ENCODE measurements around the gene ZIC5. TPM values are rescaled to one million over a fixed set of nuclear protein-coding genes. Genes with fewer than 3 reads are reported as not detected.

ZIC5 gene
- total and polyA plus RNA-seq, 2 of the 4 experiments (the other 2 are of a cell fraction), result not detected

- H3K4ac ChIP-seq (ENCODE audit: low read depth, low read length), result no peak overlapping the region
- H2AK5ac ChIP-seq (ENCODE audit: low read depth, low read length), result no peak overlapping the region
- no peak for TF ChIP-seq SMC3 (IDR thresholded peaks at IDR 0.05; ENCODE audit: low read depth, low read length)
- TF ChIP-seq CHD1 (IDR thresholded peaks at IDR 0.05; ENCODE audit: low read depth, low read length), result no peak
- TF ChIP-seq CEBPB (IDR thresholded peaks at IDR 0.05; ENCODE audit: low read depth, low read length), result no peak
- TF ChIP-seq FOS (IDR thresholded peaks at IDR 0.05; ENCODE audit: low read depth, low read length), result no peak
- no peak for TF ChIP-seq BHLHE40 (IDR thresholded peaks at IDR 0.05; ENCODE audit: low read depth, low read length)
- no peak for TF ChIP-seq MAZ (IDR thresholded peaks at IDR 0.05; ENCODE audit: borderline replicate concordance, low read depth, low read length)
- TF ChIP-seq MAFK (IDR thresholded peaks at IDR 0.05; ENCODE audit: low read depth, low read length), result no peak
- TF ChIP-seq CTCF (conservative IDR thresholded peaks at IDR 0.05; ENCODE audit: low read depth, low read length), result no peak
- no peak for TF ChIP-seq RCOR1 (IDR thresholded peaks at IDR 0.05; ENCODE audit: insufficient replicate concordance, low read length)
- CTCF ChIA-PET, result no interaction called here
- H3K36me3 ChIP-seq (ENCODE audit: control insufficient read depth, insufficient read depth, low read length), result no peaks in the 10 kb centered on the region
- H3K9me3 ChIP-seq (ENCODE audit: control insufficient read depth, insufficient read depth, low read length), result peaks cover 17% of the 10 kb centered on the region
- dilution Hi-C loops (cut with HindIII; ENCODE audit: low sequenced_read_pairs, unreplicated experiment) (no loop called here), intact Hi-C loops (cut with micrococcal nuclease) (loop anchor here (10.0 kb wide), 1 partner anchor 539 kb away; no protein-coding TSS in a partner anchor), in situ Hi-C loops (cut with MboI; ENCODE audit: low sequenced_read_pairs) (no loop called here)
- BruUV-seq (replicated peaks), result no TSS peak
- no peak overlapping the region for H2AK9ac ChIP-seq (replicated peaks; ENCODE audit: low read depth, low read length, poor library complexity)
- no peak overlapping the region for H4K91ac ChIP-seq (ENCODE audit: insufficient read depth, low read depth, low read length)
- H2BK15ac ChIP-seq (ENCODE audit: low read depth, low read length), result no peak overlapping the region
- H2BK5ac ChIP-seq (ENCODE audit: low read depth, low read length, poor library complexity, severe bottlenecking), result no peak overlapping the region
- no peak overlapping the region for H3K4me2 ChIP-seq (ENCODE audit: low read depth, low read length)
- no peak overlapping the region for H3K23ac ChIP-seq (ENCODE audit: low read depth, low read length)
- no peaks in the 10 kb centered on the region; the same call in 1 of the 2 replicates for H3K4me1 ChIP-seq (ENCODE audit: control insufficient read depth, insufficient read depth, low read length)
- peaks cover 89% of the 10 kb centered on the region for H3K27me3 ChIP-seq (ENCODE audit: control insufficient read depth, insufficient read depth, low read length)
- no peak overlapping the region for H4K5ac ChIP-seq (ENCODE audit: low read depth, low read length)
- POLR2A ChIA-PET (ENCODE audit: unreplicated experiment), result no interaction called here
- H3K14ac ChIP-seq (replicated peaks; ENCODE audit: low read depth, low read length), result no peak overlapping the region
- H3K4me3 ChIP-seq (ENCODE audit: insufficient read depth, low read depth, low read length), result no peak overlapping the region
- no peak overlapping the region for H2AFZ ChIP-seq (replicated peaks; ENCODE audit: low read length, poor library complexity)
- no peak overlapping the region for H2BK120ac ChIP-seq (ENCODE audit: low read depth, low read length)
- H3K56ac ChIP-seq (ENCODE audit: extremely low read depth, insufficient read depth, low read length), result no peak overlapping the region
- no peak overlapping the region for H3K9ac ChIP-seq (ENCODE audit: low read depth, low read length)
- H3K9me1 ChIP-seq (ENCODE audit: insufficient read depth, low read length), result no peaks in the 10 kb centered on the region
- no peaks in the 10 kb centered on the region for H3K79me1 ChIP-seq (ENCODE audit: low read depth in 1 of 2, low read length in 2 of 2)
- H4K20me1 ChIP-seq (ENCODE audit: insufficient read depth, low read length), result no peaks in the 10 kb centered on the region
- H2BK20ac ChIP-seq (ENCODE audit: low read depth, low read length), result no peak overlapping the region
- H3K27ac ChIP-seq (ENCODE audit: insufficient read depth, low read length), result no peak overlapping the region
- no peak overlapping the region for H3K18ac ChIP-seq (ENCODE audit: low read depth, low read length)
- ATAC-seq (ENCODE audit: low read depth), result no peak
- DNase-seq, result no peak
- H4K8ac ChIP-seq (ENCODE audit: low read depth in 2 of 2, low read length in 2 of 2), result no peak overlapping the region
- WGBS, 2 experiments (ENCODE audit: extremely low coverage in 2 of 2, insufficient read length in 1 of 2), result 23% methylated on average over 10 of the region's 19 CpGs; no CpG with 5 or more reads in 1 of the 2 experiments
Observed at GRCh38 chr13:99975626-99976025, 4.1 kb upstream of the ZIC5 start.
